ENCODE data around the gene CDCA7L.
A peak's percentile ranks its signal among the peaks of the same experiment; 100 is the strongest.

Gene CDCA7L, protein sequence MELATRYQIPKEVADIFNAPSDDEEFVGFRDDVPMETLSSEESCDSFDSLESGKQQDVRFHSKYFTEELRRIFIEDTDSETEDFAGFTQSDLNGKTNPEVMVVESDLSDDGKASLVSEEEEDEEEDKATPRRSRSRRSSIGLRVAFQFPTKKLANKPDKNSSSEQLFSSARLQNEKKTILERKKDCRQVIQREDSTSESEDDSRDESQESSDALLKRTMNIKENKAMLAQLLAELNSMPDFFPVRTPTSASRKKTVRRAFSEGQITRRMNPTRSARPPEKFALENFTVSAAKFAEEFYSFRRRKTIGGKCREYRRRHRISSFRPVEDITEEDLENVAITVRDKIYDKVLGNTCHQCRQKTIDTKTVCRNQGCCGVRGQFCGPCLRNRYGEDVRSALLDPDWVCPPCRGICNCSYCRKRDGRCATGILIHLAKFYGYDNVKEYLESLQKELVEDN

DNA sequence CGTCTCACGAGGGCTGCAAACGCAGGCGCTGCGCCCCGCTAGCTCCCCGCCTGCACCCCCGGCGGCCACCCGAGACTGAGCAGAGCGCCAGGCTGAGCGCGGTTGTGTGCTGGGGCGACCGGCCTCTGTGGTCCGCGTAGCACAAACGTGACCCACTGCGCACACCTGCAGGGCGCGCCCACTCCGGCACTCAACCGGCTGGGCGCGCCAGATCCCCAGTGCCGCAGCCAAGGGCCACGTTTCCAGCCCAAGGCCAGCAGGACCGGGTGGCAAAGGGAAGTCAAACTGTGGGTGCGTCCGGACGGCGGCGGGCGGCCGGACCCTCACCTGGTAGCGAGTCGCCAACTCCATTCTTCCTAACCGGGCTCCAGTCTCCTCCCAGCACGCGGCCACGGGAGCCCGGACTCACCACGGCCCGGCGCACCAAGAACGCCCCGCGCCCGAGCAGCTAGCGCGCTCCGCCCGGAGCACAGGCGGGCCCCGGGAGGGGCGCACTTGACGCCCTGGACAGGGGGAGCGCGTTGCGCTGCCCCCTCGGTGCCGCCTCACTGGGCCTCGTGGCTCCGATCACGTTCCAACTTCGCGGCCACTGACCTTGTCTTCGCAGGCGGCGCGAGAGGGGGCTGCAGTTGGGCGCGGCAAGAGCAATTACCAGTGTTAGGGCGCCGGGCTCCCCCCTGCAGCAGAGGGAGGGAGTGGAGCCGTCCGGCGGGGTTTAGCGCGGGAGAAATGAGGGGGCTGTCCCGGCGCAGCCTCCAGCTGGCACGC lies at the start of gene CDCA7L:
CDCA7L (minus strand) TSS at position 446 of the 768 bp plus-strand sequence; CDS start at position 351, 95 bp downstream.
- peak; percentile 82 for DNase-seq

DNA sequence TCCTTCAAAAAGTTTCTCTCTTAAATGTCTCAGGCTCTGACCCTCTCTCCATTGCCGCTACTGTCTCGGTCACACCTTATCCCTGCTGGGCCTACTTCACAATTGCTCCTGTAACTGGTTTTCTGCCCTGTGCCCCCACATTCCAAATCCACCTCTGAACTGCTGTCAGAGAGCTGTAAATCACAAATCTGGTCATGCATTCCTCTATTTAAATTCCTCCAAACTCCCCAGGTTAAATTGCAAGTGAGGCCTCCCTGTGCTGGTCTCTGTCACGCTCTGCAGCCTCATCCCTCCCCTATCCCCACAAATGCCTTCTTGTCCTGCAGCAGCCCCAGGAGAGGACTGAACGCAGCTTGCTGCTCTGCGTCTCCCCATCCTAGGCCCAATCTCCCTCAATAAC lies 40.4 kb upstream of the CDCA7L start:
- DNase-seq, result no peak

DNA sequence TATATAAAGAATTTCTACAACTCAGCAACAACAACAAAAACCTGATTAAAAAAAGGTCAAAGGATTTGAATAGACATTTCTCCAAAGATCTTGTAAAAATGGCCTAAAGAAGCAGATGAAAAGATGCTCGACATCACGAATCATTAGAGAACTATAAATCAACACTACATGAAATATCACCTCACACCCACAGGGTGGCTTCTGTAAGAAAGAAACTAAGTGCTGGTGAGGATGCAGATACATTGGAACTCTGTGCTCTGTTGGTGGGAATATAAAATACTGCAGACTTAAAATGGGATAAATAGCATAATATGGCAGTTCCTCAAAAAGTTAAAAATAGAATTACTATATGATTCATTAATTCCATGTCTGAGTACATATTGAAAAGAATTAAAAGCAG lies 38.3 kb upstream of the CDCA7L start:
- no peak for DNase-seq

DNA sequence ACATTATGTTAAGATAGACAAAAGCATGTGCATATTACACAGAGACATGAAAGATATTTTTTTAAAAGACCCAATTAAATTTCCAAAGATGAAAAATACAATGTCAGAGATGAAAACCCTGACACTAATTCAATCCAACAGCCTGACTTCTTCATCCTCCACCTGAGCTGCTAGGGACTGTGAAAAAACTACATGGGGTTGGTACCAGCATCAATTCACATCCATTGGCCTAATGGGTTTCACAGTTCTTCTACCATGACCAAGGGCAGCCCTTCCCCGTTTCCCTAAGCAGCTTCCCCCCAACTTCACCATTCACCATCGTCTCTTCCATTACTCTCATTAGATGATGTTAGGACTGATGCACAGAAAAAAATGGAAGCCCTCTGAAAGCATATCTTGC lies 37.4 kb upstream of the CDCA7L start:
- no peak for DNase-seq

DNA sequence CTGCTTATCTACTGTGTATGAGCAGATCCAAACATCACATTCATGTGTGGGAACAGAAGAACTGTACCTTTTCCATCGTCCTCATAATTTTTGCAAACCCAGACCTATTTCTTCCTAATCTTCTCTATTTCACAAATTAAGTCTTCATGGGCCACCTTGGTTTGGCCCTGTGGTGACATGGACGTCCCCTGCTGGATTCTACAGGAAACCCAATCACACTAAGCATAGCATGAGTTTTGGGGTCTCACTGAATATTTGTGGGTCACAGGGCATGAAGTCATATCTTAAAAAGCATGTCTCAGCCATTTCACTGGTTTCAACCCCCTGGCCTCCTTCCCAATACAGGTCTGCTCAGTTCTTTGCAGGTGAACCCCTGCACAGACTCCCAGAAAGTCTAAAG lies 35.8 kb upstream of the CDCA7L start:
- no peak for DNase-seq

- no peak for DNase-seq
Observed at GRCh38 chr7:21980926-21981500, 35.3 kb upstream of the CDCA7L start.

DNA sequence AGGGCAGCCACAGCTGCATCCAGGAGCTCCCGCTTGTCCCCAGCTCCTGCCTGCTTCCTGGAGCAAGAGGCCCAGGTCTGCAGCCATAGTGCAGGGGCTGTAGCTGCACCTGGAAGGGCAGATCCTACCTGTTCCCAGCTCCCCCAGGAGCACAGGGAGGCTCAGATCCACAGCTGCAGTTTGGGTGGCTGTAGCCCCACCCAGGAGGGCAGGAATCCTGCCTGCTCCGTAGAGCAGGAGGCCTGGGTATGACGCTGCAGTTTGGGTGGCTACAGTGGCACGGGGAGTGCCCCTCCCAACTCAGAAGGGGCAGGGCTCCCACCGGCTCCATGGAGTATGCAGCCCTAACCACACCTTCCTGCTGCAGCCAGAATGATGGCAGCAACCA lies 26.7 kb upstream of the CDCA7L start:
- no peak for DNase-seq

- no peak for DNase-seq
Observed at GRCh38 chr7:21971780-21972396, 26.2 kb upstream of the CDCA7L start.

- DNase-seq, result no peak
Observed at GRCh38 chr7:21969822-21970221, 24.1 kb upstream of the CDCA7L start.

GRCh38 chr7:21967598-21968003 lies 21.9 kb upstream of the CDCA7L start:
- peak; percentile 4 for DNase-seq

GRCh38 chr7:21966271-21966670 lies 20.6 kb upstream of the CDCA7L start:
- no peak for DNase-seq

- DNase-seq, result no peak
Observed at GRCh38 chr7:21965291-21965690, 19.6 kb upstream of the CDCA7L start.

DNA sequence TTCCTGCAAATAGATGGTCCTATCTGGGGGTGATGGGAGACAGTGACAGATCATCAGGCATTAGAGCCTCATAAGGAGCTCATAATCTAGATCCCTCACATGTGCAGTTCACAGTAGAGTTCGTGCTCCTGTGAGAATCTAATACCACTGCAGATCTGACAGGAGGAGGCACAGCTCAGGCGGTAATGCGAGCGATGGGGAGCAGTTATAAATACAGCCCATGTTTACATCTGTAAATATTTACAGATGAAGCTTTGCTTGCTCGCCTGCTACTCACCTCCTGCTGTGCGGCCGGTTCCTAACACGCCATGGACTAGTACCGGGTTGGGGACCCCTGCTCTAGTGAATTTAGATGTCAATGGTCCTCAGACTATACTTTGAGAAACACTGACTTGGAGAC lies 17.0 kb upstream of the CDCA7L start:
- no peak for DNase-seq

DNA sequence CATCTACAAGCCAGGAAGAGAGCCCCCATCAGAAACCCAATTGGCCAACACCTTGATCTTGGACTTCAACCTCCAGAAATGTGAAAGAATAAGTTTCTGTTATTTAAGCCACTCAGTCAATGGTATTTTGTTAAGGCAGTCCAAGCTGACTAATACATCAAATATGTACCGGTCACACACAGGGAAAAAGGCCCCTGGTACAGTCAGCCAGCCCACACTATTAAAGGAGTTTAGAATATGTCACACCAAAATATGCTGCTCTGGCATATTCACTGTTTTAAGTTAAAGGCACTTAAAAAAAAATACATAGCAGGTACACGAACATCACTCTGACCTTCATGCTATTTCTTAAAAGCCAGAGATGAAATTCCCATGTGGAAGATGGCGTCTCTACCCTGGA lies 15.2 kb upstream of the CDCA7L start:
- DNase-seq, result no peak

DNA sequence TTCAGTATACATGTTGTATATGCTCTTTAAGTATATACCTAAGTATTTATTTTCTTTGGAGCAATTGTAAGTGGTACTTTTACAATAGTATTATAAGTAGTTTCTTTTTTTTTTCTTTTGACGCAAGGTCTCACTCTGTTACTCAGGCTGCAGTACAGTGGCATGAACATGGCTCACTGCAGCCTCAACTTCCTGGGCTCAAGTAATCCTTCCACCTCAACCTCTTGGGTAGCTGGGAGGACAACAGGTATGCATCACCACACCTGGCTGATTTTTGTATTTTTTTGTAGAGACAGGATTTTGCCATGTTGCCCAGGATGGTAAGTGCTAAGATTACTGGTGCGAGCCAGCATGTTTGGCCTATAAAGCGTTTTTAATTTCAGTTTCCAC lies 13.7 kb upstream of the CDCA7L start:
- DNase-seq, result no peak

DNA sequence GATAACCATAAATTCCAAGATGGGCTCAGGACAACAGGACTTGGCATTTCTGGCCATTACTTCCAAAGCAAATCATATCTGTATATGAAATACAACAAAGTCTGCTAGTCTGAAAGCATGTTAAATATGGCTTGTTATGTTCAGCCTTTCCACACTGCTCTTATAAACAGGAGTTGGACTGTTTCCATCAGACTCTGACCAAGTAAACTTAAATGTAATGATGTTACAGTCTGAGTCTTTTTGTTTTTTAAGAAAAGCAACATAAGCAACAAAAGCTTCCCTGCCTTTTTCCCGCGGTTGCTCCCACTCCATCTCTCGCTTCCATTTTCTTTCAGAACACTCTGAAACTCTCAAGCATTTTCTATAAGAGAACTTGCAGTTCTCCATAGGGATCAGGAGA lies 8.1 kb upstream of the CDCA7L start:
- DNase-seq, result no peak

GRCh38 chr7:21948887-21949540 lies 3.3 kb upstream of the CDCA7L start:
- DNase-seq, result no peak

DNA sequence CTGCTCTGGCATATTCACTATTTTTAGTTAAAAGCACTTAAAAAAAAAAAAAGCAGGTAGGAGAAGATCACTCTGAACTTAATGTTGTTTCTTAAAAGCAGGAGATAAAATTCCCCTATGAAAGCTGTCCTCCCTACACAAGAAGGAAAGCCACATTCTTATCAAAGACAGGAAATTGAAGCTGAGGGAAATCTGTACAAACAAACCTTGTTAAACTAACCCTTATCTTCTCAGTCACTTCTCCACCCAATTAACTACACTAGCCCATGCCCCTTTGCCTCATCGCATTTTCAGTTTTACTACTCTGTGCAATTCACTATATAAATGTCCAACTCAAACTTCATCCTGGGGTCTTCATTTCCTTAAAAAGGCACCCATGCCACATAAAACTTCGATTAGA lies 2.7 kb upstream of the CDCA7L start:
- no peak for DNase-seq

- no peak for DNase-seq
Observed at GRCh38 chr7:21947946-21948345, 2.2 kb upstream of the CDCA7L start.

GRCh38 chr7:21947056-21947455 lies 1.4 kb upstream of the CDCA7L start:
- no peak for DNase-seq

- no peak for DNase-seq
Observed at GRCh38 chr7:21946222-21946709, 567 bp upstream of the CDCA7L start.

DNA sequence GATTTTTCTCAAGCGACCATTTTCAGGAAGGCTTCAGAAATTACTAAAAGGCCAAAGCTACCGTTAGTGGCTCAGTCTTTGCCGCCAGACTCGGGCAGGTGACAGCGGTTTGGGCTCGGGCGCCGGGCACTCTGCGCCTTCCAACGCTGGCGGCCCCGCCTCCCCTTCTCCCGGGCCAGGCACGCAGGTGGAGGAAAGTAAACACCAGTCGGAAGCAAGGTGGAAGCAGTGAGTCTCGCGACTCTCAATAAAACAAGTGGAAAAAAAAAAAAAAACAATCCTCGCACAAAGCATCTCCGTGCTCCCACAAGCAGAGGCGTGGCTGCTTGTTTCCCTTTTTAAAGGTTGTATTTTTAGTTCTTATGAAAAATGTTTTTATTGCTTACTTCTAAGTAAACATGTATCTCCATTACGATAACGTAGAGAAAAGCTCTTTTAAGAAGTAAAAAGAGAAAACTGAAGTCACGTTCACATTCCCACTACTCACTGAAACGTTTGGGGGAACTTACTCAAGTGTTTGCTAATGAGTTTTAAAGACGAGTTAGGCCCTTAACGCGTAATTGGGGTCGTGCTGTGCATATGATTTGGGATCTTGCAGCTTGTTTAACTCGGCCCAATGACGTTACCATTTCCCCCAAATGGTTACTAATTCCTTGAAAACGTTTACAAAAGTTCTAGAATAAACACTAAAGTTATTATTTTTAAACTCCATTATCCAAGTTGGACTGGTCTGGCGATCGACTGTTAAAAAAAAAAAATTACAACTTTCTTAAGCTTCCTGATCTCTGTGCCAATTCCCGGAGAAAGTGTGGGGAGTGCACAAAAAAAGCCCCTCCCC lies 864 bp downstream of the CDCA7L start:
- peak; percentile 58 for DNase-seq

Measured in stimulated activated CD4-positive, alpha-beta T cell treated with anti-CD3 and anti-CD28 coated beads, Interleukin-1b, Interleukin-23, amount 100 ng/mL, for 48 hours (primary cell).